ENCODE data around the gene CNST.
A peak's percentile ranks its signal among the peaks of the same experiment; 100 is the strongest.
"Not testable (repeated sequence)": the region's sequence is repeated elsewhere in the genome, so short reads cannot be mapped to it uniquely, and the experiment has no call there.

The CNST gene

GRCh38 chr1:246690100-246690499 lies 123.8 kb downstream of the CNST start:
- Histone ChIP-seq H3K9me3 (ENCODE audit: insufficient read depth, low read length) (no peaks in the 10 kb centered on the region), H2AFZ (ENCODE audit: low read depth, low read length) (peak overlapping the region; percentile 73), H4K20me1 (ENCODE audit: insufficient read depth, low read length) (no peaks in the 10 kb centered on the region), H3K9ac (ENCODE audit: low read length) (peak overlapping the region; percentile 68), H3K27me3 (ENCODE audit: low read depth, low read length) (no peaks in the 10 kb centered on the region), H3K4me2 (ENCODE audit: low read length) (peak overlapping the region; percentile 87), H3K36me3 (replicated peaks; ENCODE audit: low read depth, low read length) (no peaks in the 10 kb centered on the region), H3K4me1 (ENCODE audit: low read length) (peaks cover 13% of the 10 kb centered on the region), H3K4me3 (ENCODE audit: low read length) (peak overlapping the region; percentile 82), H3K27ac (ENCODE audit: low read length) (no peak overlapping the region), H3K79me2 (ENCODE audit: low read length) (no peaks in the 10 kb centered on the region)
- TF ChIP-seq EZH2phosphoT487 (IDR thresholded peaks at IDR 0.05; ENCODE audit: low read depth) = no peak
- no peak for TF ChIP-seq CTCF (IDR thresholded peaks at IDR 0.05; ENCODE audit: low read depth, low read length)

GRCh38 chr1:246691622-246692495 lies 125.6 kb downstream of the CNST start:
- no peak overlapping the region for H3K9ac ChIP-seq (ENCODE audit: low read length)
- TF ChIP-seq CTCF (IDR thresholded peaks at IDR 0.05; ENCODE audit: low read depth, low read length) (no peak), EZH2phosphoT487 (IDR thresholded peaks at IDR 0.05; ENCODE audit: low read depth) (no peak)
- H3K27me3 ChIP-seq (ENCODE audit: low read depth, low read length) = no peaks in the 10 kb centered on the region
- no peaks in the 10 kb centered on the region for H4K20me1 ChIP-seq (ENCODE audit: insufficient read depth, low read length)
- no peaks in the 10 kb centered on the region for H3K36me3 ChIP-seq (replicated peaks; ENCODE audit: low read depth, low read length)
- H3K4me1 ChIP-seq (ENCODE audit: low read length) = peaks cover 13% of the 10 kb centered on the region
- H2AFZ ChIP-seq (ENCODE audit: low read depth, low read length) = no peak overlapping the region
- H3K4me2 ChIP-seq (ENCODE audit: low read length) = no peak overlapping the region
- H3K27ac ChIP-seq (ENCODE audit: low read length) = no peak overlapping the region
- H3K4me3 ChIP-seq (ENCODE audit: low read length) = no peak overlapping the region
- no peaks in the 10 kb centered on the region for H3K9me3 ChIP-seq (ENCODE audit: insufficient read depth, low read length)
- H3K79me2 ChIP-seq (ENCODE audit: low read length) = no peaks in the 10 kb centered on the region

- not testable (repeated sequence) for H3K4me2 ChIP-seq (ENCODE audit: low read length); H2AFZ ChIP-seq (ENCODE audit: low read depth, low read length); H3K36me3 ChIP-seq (replicated peaks; ENCODE audit: low read depth, low read length); H3K9ac ChIP-seq (ENCODE audit: low read length); H3K4me3 ChIP-seq (ENCODE audit: low read length); H3K27ac ChIP-seq (ENCODE audit: low read length); H3K27me3 ChIP-seq (ENCODE audit: low read depth, low read length); H3K79me2 ChIP-seq (ENCODE audit: low read length); H4K20me1 ChIP-seq (ENCODE audit: insufficient read depth, low read length); H3K9me3 ChIP-seq (ENCODE audit: insufficient read depth, low read length)
- peaks cover 20% of the 10 kb centered on the region for H3K4me1 ChIP-seq (ENCODE audit: low read length)
Measured at GRCh38 chr1:246694213-246694895, 128.1 kb downstream of the CNST start.

- H3K36me3 ChIP-seq (replicated peaks; ENCODE audit: low read depth, low read length) = no peaks in the 10 kb centered on the region
- H3K27me3 ChIP-seq (ENCODE audit: low read depth, low read length) = no peaks in the 10 kb centered on the region
- no peak overlapping the region for H3K27ac ChIP-seq (ENCODE audit: low read length)
- no peaks in the 10 kb centered on the region for H3K9me3 ChIP-seq (ENCODE audit: insufficient read depth, low read length)
- no peak overlapping the region for H3K9ac ChIP-seq (ENCODE audit: low read length)
- H3K4me2 ChIP-seq (ENCODE audit: low read length) = no peak overlapping the region
- H2AFZ ChIP-seq (ENCODE audit: low read depth, low read length) = no peak overlapping the region
- H3K4me1 ChIP-seq (ENCODE audit: low read length) = peaks cover 19% of the 10 kb centered on the region
- no peak for TF ChIP-seq CTCF (IDR thresholded peaks at IDR 0.05; ENCODE audit: low read depth, low read length)
- TF ChIP-seq EZH2phosphoT487 (IDR thresholded peaks at IDR 0.05; ENCODE audit: low read depth) = no peak
- H3K4me3 ChIP-seq (ENCODE audit: low read length) = no peak overlapping the region
- H3K79me2 ChIP-seq (ENCODE audit: low read length) = no peaks in the 10 kb centered on the region
- H4K20me1 ChIP-seq (ENCODE audit: insufficient read depth, low read length) = no peaks in the 10 kb centered on the region
Measured at GRCh38 chr1:246695136-246695535, 128.9 kb downstream of the CNST start.
